Adrenal gland (tissue), 5 donors: ENCODE data around the gene ARMC9.

Experiments used
- CTCF ChIP-seq, 6 experiments: fragments of 450-650 bp in 4 of 6; fragments of 200-600 bp in 2 of 6; sonication (generic) in 1 of 6; IDR thresholded peaks; 1 replicate in 5 of 6; 2 replicates in 1 of 6; pipeline versions ENCODE4 v1.5.1 to v1.8.0; 2016 to 2021; ENCODE audit warnings: antibody characterized with exemption in 6 of 6, mild to moderate bottlenecking in 2 of 6, moderate library complexity in 1 of 6
- POLR2A ChIP-seq, 2 donors: fragments of 450-650 bp; IDR thresholded peaks; one replicate each; pipeline ENCODE4 v1.6.1; 2017; ENCODE audit warnings: antibody characterized with exemption in 2 of 2, mild to moderate bottlenecking in 2 of 2, moderate library complexity in 1 of 2
- donor health status: DM: no; HTN: no; CAD: no.

GRCh38 chr2:231278868-231279267 is 80.4 kb downstream of the ARMC9 start:
- TF ChIP-seq CTCF (IDR thresholded peaks at IDR 0.05), result no peak
- TF ChIP-seq POLR2A (IDR thresholded peaks at IDR 0.05), result no peak
